ENCODE data around the gene PFDN6. TPM values are rescaled to one million over a fixed set of nuclear protein-coding genes. Genes with fewer than 3 reads are reported as not detected.

The PFDN6 gene
- total and polyA plus RNA-seq, 2 of the 13 experiments (the other 11 are each of a cell fraction or from before 2014, with no cell fraction given), result 75.5 to 87.0 TPM

GRCh38 chr6:33329058-33329457 is 39.7 kb downstream of the PFDN6 start:
- ChIA-PET POLR2A (interaction anchor here (1.6 kb wide), 1 partner anchor 12 kb away, joined by 8 read pairs; the partner anchor contains the start of gene ZBTB22), CTCF (ENCODE audit: low intra/inter-chr PET ratio, low total read pairs) (no interaction called here)
- in situ Hi-C loops (cut with HindIII; ENCODE audit: extremely low pct_ligation_motif_present, low pct_unique_long_range_greater_than_20kb) (no loop called here), intact Hi-C loops (cut with micrococcal nuclease; ENCODE audit: unreplicated experiment) (no loop called here)
- H2AFZ ChIP-seq (ENCODE audit: low read length), result no peak overlapping the region
- no peak overlapping the region for H3K4me3 ChIP-seq (replicated peaks in 1 of 3; ENCODE audit: insufficient read depth in 1 of 3, low read depth in 2 of 3, low read length in 3 of 3)
- no peaks in the 10 kb centered on the region for H3K36me3 ChIP-seq (replicated peaks in 1 of 2; ENCODE audit: control insufficient read depth in 1 of 2, insufficient read depth in 2 of 2, low read length in 2 of 2)
- peaks cover 0 to 6% of the 10 kb centered on the region in 2 experiments; a peak in 1 of 5 replicates for H3K27me3 ChIP-seq (ENCODE audit: control insufficient read depth in 1 of 2, insufficient read depth in 2 of 2, low read length in 2 of 2)
- TF ChIP-seq SNAPC5 (CRISPR knock-in tag; IDR thresholded peaks at IDR 0.05; ENCODE audit: borderline replicate concordance) (no peak), SIN3B (IDR thresholded peaks at IDR 0.05; ENCODE audit: low read length) (no peak), ZNF431 (CRISPR knock-in tag; IDR thresholded peaks at IDR 0.05; ENCODE audit: borderline replicate concordance, low read depth) (no peak), IKZF5 (CRISPR knock-in tag; IDR thresholded peaks at IDR 0.05) (no peak), ZNF350 (CRISPR knock-in tag; IDR thresholded peaks at IDR 0.05; ENCODE audit: borderline replicate concordance, low read depth) (no peak), FOXK1 (CRISPR knock-in tag; IDR thresholded peaks at IDR 0.05; ENCODE audit: borderline replicate concordance, low read depth) (no peak), GFI1 (CRISPR knock-in tag; IDR thresholded peaks at IDR 0.05; ENCODE audit: borderline replicate concordance) (no peak), CENPX (CRISPR knock-in tag; IDR thresholded peaks at IDR 0.05) (no peak), ISL2 (CRISPR knock-in tag; IDR thresholded peaks at IDR 0.05) (no peak), MED13 (CRISPR knock-in tag; IDR thresholded peaks at IDR 0.05) (no peak), ZNF256 (CRISPR knock-in tag; conservative IDR thresholded peaks at IDR 0.05) (no peak), ZNF281 (CRISPR knock-in tag; IDR thresholded peaks at IDR 0.05; ENCODE audit: borderline replicate concordance) (no peak), SIX1 (CRISPR knock-in tag; IDR thresholded peaks at IDR 0.05; ENCODE audit: borderline replicate concordance) (no peak)
- peaks cover 4% of the 10 kb centered on the region for H3K4me1 ChIP-seq (ENCODE audit: insufficient read depth, low read length)
- no peak for DNase-seq (ENCODE audit: low spot score)
- FAIRE-seq, result no peak
- no peak overlapping the region for H3K27ac ChIP-seq (ENCODE audit: extremely low read length, insufficient read depth, low read length)
- H4K20me1 ChIP-seq (ENCODE audit: insufficient read depth, low read length), result no peaks in the 10 kb centered on the region
- H3K79me2 ChIP-seq (ENCODE audit: insufficient read depth, low read length), result no peaks in the 10 kb centered on the region
- no peak overlapping the region for H3K4me2 ChIP-seq (ENCODE audit: low read depth, low read length)
- no TSS peak for BruUV-seq (replicated peaks)
- no peaks in the 10 kb centered on the region for H3K9me3 ChIP-seq (ENCODE audit: low read length)
- WGBS (ENCODE audit: low lambda C conversion rate), result 0% methylated on average over 2 of the region's 5 CpGs
- peak; percentile 58 for ATAC-seq
- no peak overlapping the region for H3K9ac ChIP-seq (ENCODE audit: insufficient read depth, low read depth, low read length)
